Measurements from ENCODE around the gene PAPLN.

- TF ChIP-seq POLR2A (IDR thresholded peaks at IDR 0.05) (no peak), CTCF (IDR thresholded peaks at IDR 0.05) (no peak), POLR2AphosphoS5 (IDR thresholded peaks at IDR 0.05) (no peak)
Measured at GRCh38 chr14:73285979-73286378, 48.7 kb downstream of the PAPLN start.
